NCI-H2196 (cell line): ENCODE measurements around the gene KDM2B.
"Not testable (repeated sequence)": the region's sequence is repeated elsewhere in the genome, so short reads cannot be mapped to it uniquely, and the experiment has no call there.

Experiments used
- DNase-seq: peaks from one replicate; lab custom pipeline; 2025; ENCODE audit not compliant: unreplicated experiment; lab: John Stamatoyannopoulos, UW

KDM2B gene

GRCh38 chr12:121590476-121591143 lies 9.8 kb upstream of the KDM2B start:
- no peak for DNase-seq

DNA sequence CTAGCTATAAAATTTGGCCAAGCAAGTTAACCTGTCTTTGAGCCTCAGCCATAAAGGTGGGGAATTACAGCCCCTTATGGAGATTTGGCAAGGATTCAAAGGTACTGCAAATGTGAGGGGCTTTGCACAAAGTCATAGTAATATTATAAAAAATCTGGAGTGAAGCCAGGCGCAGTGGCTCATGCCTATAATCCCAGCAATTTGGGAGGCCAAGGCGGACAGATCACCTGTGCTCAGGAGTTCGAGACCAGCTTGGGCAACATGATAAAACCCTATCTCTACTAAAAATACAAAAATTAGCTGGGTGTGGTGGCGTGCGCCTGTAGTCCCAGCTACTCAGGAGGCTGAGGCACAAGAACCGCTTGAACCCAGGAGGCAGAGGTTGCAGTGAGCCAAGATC lies 4.1 kb upstream of the KDM2B start:
- DNase-seq: not testable (repeated sequence)

DNA sequence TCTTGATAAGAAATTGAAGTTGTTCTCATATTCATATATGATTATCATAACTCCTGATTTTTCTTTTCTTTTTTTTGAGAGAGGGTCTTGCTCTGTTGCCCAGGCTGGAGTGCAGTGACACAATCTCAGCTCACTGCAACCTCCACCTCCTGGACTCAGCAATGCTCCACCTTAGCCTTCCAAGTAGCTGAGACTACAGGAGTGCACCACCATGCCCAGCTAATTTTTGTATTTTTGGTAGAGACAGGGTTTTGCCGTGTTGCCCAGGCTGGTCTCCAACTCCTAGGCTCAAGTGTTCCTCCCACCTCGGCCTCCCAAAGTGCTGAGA lies 2.5 kb upstream of the KDM2B start:
- not testable (repeated sequence) for DNase-seq

GRCh38 chr12:121582583-121583333 lies 1.9 kb upstream of the KDM2B start:
- DNase-seq: no peak

- DNase-seq: peak; percentile 12
Measured at GRCh38 chr12:121581686-121582429, 1.0 kb upstream of the KDM2B start.

GRCh38 chr12:121579981-121580868 lies 598 bp downstream of the KDM2B start:
- DNase-seq: peak; percentile 70

- no peak for DNase-seq
Measured at GRCh38 chr12:121579190-121579791, 1.5 kb downstream of the KDM2B start.

DNA sequence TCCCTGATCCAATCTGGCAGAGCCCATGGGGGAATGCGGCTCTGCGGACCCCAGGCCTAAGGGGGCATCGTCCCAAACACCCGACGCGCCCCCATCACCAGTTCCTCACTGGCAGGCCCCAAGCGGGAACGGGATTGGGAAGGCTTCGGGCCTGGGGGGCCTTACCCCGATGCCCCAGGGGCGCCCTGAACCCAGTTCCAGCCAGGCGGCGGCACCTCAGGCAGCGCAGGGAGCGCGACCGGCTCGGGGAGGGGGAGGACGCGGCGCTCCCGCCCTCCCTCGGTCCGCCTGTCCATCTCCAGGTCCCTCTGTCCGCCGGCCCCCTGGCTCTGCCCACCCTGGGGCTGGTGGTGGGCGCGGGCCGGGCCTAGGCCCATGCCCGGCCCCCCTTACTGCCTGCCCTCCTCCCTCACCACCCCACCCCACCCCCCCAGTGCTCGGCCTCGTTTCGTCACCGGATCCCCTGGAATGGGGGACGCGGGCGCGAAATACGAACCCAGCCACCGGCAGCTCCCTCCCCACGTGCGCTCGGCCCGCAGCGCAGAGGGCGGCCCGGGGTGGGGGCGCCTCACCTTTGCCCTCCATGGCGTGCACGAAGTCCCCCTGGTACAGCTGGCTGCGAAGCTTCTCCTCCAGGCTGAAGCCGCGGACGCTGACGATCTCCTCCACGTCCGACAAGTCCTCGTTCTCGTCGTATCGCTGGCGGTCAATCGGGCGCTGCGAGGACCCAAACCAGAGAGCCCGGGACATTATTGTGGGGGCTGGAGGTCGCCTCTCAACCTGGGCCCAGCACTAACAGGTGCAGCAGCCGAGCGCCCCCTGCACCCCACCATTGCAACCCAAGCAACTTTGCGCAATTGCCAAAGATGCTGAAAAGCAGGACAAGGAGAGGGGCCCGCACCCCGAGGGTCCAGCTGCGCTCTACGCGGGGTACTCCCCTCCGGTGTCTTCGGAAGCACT lies 2.3 kb downstream of the KDM2B start:
- no peak for DNase-seq

GRCh38 chr12:121577443-121578180 lies 3.2 kb downstream of the KDM2B start:
- no peak for DNase-seq

DNA sequence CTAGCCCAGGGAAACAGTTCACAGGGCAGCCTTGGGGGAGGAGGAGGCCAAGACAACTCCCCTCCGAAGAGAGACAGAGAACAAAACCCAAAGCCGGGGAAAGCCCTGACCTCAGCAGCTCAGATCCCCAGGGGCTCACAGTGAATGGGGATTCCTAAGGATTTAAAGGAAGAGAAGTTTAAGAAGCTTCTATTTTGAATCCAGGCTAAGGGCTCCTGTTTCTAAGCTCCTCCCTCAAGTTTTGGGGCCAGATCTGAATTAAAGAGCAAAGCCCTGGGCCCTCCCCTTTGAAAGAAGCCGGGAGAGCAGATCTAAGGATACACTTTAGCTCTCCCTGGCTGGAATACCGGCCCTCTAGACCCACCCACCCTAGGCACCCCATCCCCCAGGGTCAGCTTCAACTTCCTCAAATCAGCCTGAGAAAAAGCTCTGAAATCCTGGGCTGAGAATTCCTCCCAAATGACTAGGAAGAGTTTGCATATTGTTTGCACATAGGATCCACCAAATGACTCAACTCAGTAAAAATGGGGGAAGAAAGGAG lies 3.9 kb downstream of the KDM2B start:
- DNase-seq: no peak

DNA sequence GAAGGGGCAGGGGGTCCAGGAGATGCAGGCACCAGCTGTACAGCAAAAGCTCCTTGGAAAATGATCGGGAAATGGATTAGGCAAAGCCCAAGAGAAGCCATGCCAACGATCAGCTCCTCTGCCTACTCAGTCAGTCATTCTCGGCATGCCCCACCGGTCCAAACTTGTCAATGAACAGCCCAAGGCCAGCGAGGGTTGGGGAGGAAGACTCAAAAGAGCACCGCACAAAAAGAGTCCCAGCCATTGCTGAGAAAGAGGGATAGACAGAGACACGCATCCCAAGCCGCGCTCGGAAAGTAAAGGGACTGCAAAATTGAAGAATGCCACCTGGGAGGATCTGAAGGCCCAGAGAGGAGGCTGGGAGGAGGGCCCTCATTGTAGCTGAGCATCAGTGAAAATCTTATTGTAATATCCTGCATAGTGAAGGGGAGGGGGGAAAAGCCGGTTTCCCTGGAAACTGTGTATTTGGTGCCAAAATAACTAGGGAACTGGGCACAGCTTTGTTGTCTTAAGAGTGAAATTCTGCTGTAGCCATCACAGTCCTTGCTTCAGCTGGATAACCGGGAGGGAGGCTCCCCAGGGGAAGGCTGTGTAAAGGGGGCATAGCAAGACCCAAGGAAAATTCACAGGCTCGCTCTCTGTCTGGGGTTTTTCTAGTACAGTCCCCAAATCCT lies 4.7 kb downstream of the KDM2B start:
- no peak for DNase-seq

- DNase-seq: no peak
Measured at GRCh38 chr12:121575051-121575450, 5.8 kb downstream of the KDM2B start.

DNA sequence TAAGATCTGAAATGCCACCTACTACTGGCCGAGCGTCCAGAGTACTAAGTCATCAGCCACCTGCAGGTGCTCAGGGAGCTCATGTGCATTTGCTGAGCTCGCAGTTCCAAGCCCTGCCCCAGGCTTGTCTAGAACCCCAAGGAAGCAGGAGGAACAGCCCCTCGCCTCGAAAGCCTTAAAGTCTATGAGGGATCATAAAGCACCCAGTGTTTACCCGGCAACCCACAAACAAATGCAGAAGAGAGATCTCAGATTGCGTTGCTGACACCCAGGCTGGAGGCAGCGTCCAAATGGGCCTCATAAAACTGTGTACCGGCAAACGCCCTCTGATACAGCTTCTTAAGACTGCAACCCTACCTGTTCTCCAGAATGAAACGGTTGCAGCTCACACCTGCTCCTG lies 6.8 kb downstream of the KDM2B start:
- DNase-seq: no peak

DNA sequence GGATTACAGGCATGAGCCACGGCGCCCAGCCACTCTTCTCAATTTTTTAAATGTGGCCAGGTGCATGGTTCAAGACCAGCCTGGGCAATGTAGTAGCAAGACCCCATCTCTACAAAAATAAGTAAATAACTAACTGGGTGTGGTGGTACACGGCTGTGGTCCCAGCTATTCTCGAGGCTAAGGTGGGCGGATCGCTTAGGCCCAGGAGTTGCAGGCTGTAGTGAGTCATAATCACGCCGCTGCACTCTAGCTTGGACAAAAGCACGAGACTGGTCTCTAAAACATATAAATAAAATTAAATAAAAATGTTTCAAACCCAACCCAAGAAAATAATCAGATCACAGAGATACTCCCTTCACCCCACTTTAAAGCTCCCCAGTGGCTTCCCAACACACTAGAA lies 8.9 kb downstream of the KDM2B start:
- DNase-seq: no peak

- no peak for DNase-seq
Measured at GRCh38 chr12:121570467-121571283, 10.1 kb downstream of the KDM2B start.

GRCh38 chr12:121568971-121569751 lies 11.7 kb downstream of the KDM2B start:
- no peak for DNase-seq
